H1 (cell line): ENCODE results near the gene HINT1. TPM values are rescaled to one million over a fixed set of nuclear protein-coding genes. Genes with fewer than 3 reads are reported as not detected.

Experiments used
- CTCF ChIA-PET: fragments of 300-600 bp; sonication (Branson Sonifier 250); formaldehyde crosslinking; loops from one replicate; lab custom pipeline; 2021; ENCODE audit not compliant: partially characterized antibody; lab: Charles Lee
- POLR2A ChIA-PET: fragments of 300-600 bp; sonication (Branson Sonifier 250); formaldehyde crosslinking; loops from one replicate; lab custom pipeline; 2021; ENCODE audit warnings: inconsistent platforms; ENCODE audit not compliant: partially characterized antibody; lab: Charles Lee
- DNase-seq, 2 experiments: peaks; one replicate each; pipeline versions ENCODE4 v3.0.0 to v3.0.0-alpha.2; 2010 to 2022; ENCODE audit warnings: low spot score in 2 of 2, low read depth in 1 of 2, mixed read lengths in 1 of 2
- FAIRE-seq: peaks from 2 replicates; lab custom pipeline; 2011; peaks lifted over from hg19 to GRCh38; lab: Jason Lieb, UNC
- H2AFZ ChIP-seq: 2 replicates; pipeline ENCODE4 v1.8.1; 2012; ENCODE audit warnings: low read length, inconsistent platforms
- H2AK5ac ChIP-seq: 2 replicates; pipeline ENCODE4 v1.6.1; 2013; ENCODE audit warnings: low read depth, low read length
- H2BK120ac ChIP-seq: replicated peaks from 2 replicates; pipeline ENCODE3; 2013; ENCODE audit warnings: low read depth, low read length, inconsistent platforms
- H2BK12ac ChIP-seq: 2 replicates; pipeline ENCODE4 v1.6.1; 2013; ENCODE audit warnings: low read depth, low read length
- H2BK15ac ChIP-seq: 2 replicates; pipeline ENCODE4 v1.6.1; 2013; ENCODE audit warnings: low read length
- H2BK20ac ChIP-seq: 2 replicates; pipeline ENCODE4 v1.6.1; 2013; ENCODE audit warnings: low read length
- H2BK5ac ChIP-seq: 2 replicates; pipeline ENCODE4 v1.6.1; 2013; ENCODE audit warnings: low read depth, low read length
- H3K14ac ChIP-seq: 2 replicates; pipeline ENCODE4 v1.6.1; 2013; ENCODE audit warnings: inconsistent platforms; ENCODE audit not compliant: insufficient read length
- H3K18ac ChIP-seq: 2 replicates; pipeline ENCODE4 v1.6.1; 2013; ENCODE audit warnings: low read length; ENCODE audit errors: extremely low read depth
- H3K23ac ChIP-seq: 2 replicates; pipeline ENCODE4 v1.6.1; 2013; ENCODE audit warnings: inconsistent platforms; ENCODE audit not compliant: insufficient read length
- H3K23me2 ChIP-seq: 2 replicates; pipeline ENCODE4 v1.6.1; 2013; ENCODE audit warnings: low read depth, low read length
- H3K27ac ChIP-seq: 2 replicates; pipeline ENCODE4 v1.6.1; 2011; ENCODE audit warnings: low read depth, low read length, inconsistent platforms
- H3K27me3 ChIP-seq, 4 experiments: replicated peaks in 1 of 4; 1 replicate in 1 of 4; 2 replicates in 3 of 4; pipeline versions ENCODE4 v1.6.1 to v1.8.1; 2011 to 2013; ENCODE audit warnings: low read length in 3 of 4, mild to moderate bottlenecking in 3 of 4, inconsistent platforms in 2 of 4, mixed read lengths in 2 of 4, moderate library complexity in 1 of 4; ENCODE audit not compliant: control insufficient read depth in 3 of 4, insufficient read depth in 3 of 4; ENCODE audit errors: extremely low read depth in 1 of 4
- H3K36me3 ChIP-seq, 4 experiments: 2 replicates each; pipeline versions ENCODE4 v1.6.1 to v1.8.1; 2011 to 2013; ENCODE audit warnings: mild to moderate bottlenecking in 4 of 4, low read length in 3 of 4, moderate library complexity in 2 of 4, control low read depth in 1 of 4, inconsistent platforms in 1 of 4; ENCODE audit not compliant: insufficient read depth in 4 of 4, control insufficient read depth in 2 of 4
- H3K4ac ChIP-seq: replicated peaks from 2 replicates; pipeline ENCODE3; 2013; ENCODE audit warnings: low read length, low read depth, mixed read lengths, inconsistent platforms; ENCODE audit not compliant: insufficient read length
- H3K4me1 ChIP-seq, 4 experiments: replicated peaks in 1 of 4; 1 replicate in 1 of 4; 2 replicates in 3 of 4; pipeline versions ENCODE4 v1.6.1 to v1.8.1; 2011 to 2013; ENCODE audit warnings: low read length in 3 of 4, inconsistent platforms in 2 of 4, mixed read lengths in 1 of 4; ENCODE audit not compliant: insufficient read depth in 4 of 4, control insufficient read depth in 3 of 4
- H3K4me2 ChIP-seq, 2 experiments: 2 replicates each; pipeline versions ENCODE4 v1.6.1 to v1.8.1; 2011 to 2013; ENCODE audit warnings: low read depth in 2 of 2, low read length in 2 of 2, control low read depth in 1 of 2, inconsistent platforms in 1 of 2, mild to moderate bottlenecking in 1 of 2; ENCODE audit not compliant: insufficient read depth in 1 of 2
- H3K4me3 ChIP-seq, 4 experiments: fragments of 200-600, 300-600 bp in 1 of 4; sonication (generic), shearing (Covaris generic), sonication (Bioruptor Twin) in 1 of 4; 2 replicates each; pipeline versions ENCODE4 v1.5.1 to v1.8.1; 2011 to 2016; ENCODE audit warnings: low read length in 4 of 4, low read depth in 3 of 4, control low read depth in 2 of 4, inconsistent platforms in 2 of 4, mild to moderate bottlenecking in 2 of 4, mixed read lengths in 1 of 4, moderate library complexity in 1 of 4; ENCODE audit not compliant: insufficient read depth in 2 of 4; ENCODE audit errors: extremely low read depth in 1 of 4
- H3K56ac ChIP-seq: replicated peaks from 2 replicates; pipeline ENCODE3; 2013; ENCODE audit warnings: low read depth, mild to moderate bottlenecking, mixed read lengths, low read length, inconsistent platforms; ENCODE audit not compliant: insufficient read length
- H3K79me1 ChIP-seq: 2 replicates; pipeline ENCODE4 v1.6.1; 2013; ENCODE audit warnings: low read depth, low read length, control low read depth
- H3K79me2 ChIP-seq, 2 experiments: 2 replicates each; pipeline versions ENCODE4 v1.6.1 to v1.8.1; 2012 to 2013; ENCODE audit warnings: low read length in 2 of 2, mild to moderate bottlenecking in 2 of 2, inconsistent platforms in 1 of 2; ENCODE audit not compliant: insufficient read depth in 2 of 2, control insufficient read depth in 1 of 2
- H3K9ac ChIP-seq, 4 experiments: replicated peaks in 1 of 4; 1 replicate in 1 of 4; 2 replicates in 3 of 4; pipeline versions ENCODE4 v1.6.1 to v1.8.1; 2011 to 2013; ENCODE audit warnings: low read depth in 3 of 4, low read length in 3 of 4, control low read depth in 2 of 4, mild to moderate bottlenecking in 2 of 4, moderate library complexity in 2 of 4, inconsistent platforms in 1 of 4; ENCODE audit errors: extremely low read depth in 1 of 4
- H3K9me3 ChIP-seq, 2 experiments: 2 replicates each; pipeline versions ENCODE4 v1.6.1 to v1.8.1; 2012 to 2013; ENCODE audit warnings: mild to moderate bottlenecking in 2 of 2, moderate library complexity in 2 of 2, control low read depth in 1 of 2, inconsistent platforms in 1 of 2, low read depth in 1 of 2, low read length in 1 of 2, mixed read lengths in 1 of 2; ENCODE audit not compliant: insufficient read depth in 2 of 2
- H4K20me1 ChIP-seq, 2 experiments: replicated peaks in 1 of 2; 2 replicates each; pipeline versions ENCODE3 to v1.8.1; 2011 to 2013; ENCODE audit warnings: inconsistent platforms in 2 of 2, low read length in 2 of 2, mild to moderate bottlenecking in 1 of 2; ENCODE audit not compliant: insufficient read depth in 2 of 2, control insufficient read depth in 1 of 2
- H4K5ac ChIP-seq: 2 replicates; pipeline ENCODE4 v1.6.1; 2013; ENCODE audit warnings: low read length, low read depth, mixed read lengths, inconsistent platforms; ENCODE audit not compliant: insufficient read length
- H4K8ac ChIP-seq: 2 replicates; pipeline ENCODE4 v1.8.0; 2013; ENCODE audit warnings: mild to moderate bottlenecking, moderate library complexity, low read length, inconsistent platforms; ENCODE audit not compliant: insufficient read depth; ENCODE audit errors: extremely low read depth
- H4K91ac ChIP-seq: replicated peaks from 2 replicates; pipeline ENCODE3; 2013; ENCODE audit warnings: low read length, mixed read lengths, inconsistent platforms; ENCODE audit not compliant: insufficient read length
- MAFK ChIP-seq: IDR thresholded peaks from 2 replicates; pipeline ENCODE4 v1.6.1; 2012; ENCODE audit warnings: low read depth, mild to moderate bottlenecking, improper control_type of control experiment, low read length
- NANOG ChIP-seq: IDR thresholded peaks from 2 replicates; pipeline ENCODE4 v1.6.1; 2011; ENCODE audit warnings: low read length, low read depth, mild to moderate bottlenecking, inconsistent platforms; ENCODE audit not compliant: insufficient read depth, poor library complexity, severe bottlenecking
- RBBP5 ChIP-seq: IDR thresholded peaks from 2 replicates; pipeline ENCODE4 v1.7.1; 2012; ENCODE audit warnings: low read depth, mild to moderate bottlenecking, inconsistent platforms, low read length, moderate library complexity, borderline replicate concordance
- RXRA ChIP-seq: IDR thresholded peaks from 2 replicates; pipeline ENCODE4 v1.6.1; 2011; ENCODE audit warnings: low read depth, mild to moderate bottlenecking, low read length, moderate library complexity; ENCODE audit not compliant: insufficient read depth
- polyA plus RNA-seq, 7 experiments: library from polyadenylated mRNA; depleted of rRNA in 3 of 7; stranded (reverse) in 5 of 7; unstranded in 2 of 7; fragments of >200 nt in 5 of 7; fragments of 200-250 nt in 2 of 7; gene quantifications; 1 replicate in 5 of 7; 2 replicates in 1 of 7; 4 replicates in 1 of 7; pipeline versions ENCODE4 v1.2.1 to v1.2.3, GENCODE V29; 2011 to 2013; ENCODE audit warnings: missing spikeins in 2 of 7, mixed read lengths in 2 of 7
- total RNA-seq: library from RNA; stranded (reverse); fragmentation: NEBNext Ultra II Directional; extraction: Animal tissue kit (Norgen Biotek cat#: 25700); gene quantifications from 2 replicates; pipeline ENCODE4 v1.2.1, GENCODE V29; 2021

HINT1 gene
- total and polyA plus RNA-seq, 2 of the 8 experiments (the other 6 are each of a cell fraction or from before 2014, with no cell fraction given) = 230 to 479 TPM

DNA sequence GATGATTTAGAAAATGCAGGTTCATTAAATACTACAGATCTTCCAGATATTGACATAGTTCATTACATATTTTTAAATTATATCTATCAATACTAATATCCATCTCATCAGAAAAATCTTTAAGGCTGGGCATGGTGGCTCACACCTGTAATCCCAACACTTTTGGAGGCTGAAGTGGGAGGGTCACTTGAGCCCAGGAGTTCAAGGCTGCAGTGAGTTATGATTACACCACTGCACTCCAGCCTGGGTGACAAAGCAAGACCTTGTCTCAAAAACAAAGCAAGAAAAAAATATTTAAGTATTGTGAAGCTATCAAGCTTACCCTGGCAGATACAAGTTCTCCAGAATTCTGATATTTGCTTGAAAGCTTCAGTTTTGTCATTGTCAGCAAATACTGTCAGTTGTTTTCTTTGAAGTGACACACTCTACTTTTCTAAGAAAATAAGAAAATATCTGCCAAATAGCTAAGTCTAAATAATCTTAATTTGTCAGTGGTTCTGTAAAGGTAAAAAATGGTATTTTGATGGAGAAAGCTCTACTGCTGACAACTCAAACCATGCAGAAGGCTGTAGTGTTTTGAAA is 20.6 kb upstream of the HINT1 start:
- H3K27me3 ChIP-seq = no peaks in the 10 kb centered on the region
- no peak overlapping the region for H2AK5ac ChIP-seq
- H4K91ac ChIP-seq = no peak overlapping the region
- H2BK15ac ChIP-seq = no peak overlapping the region
- H3K79me1 ChIP-seq = no peaks in the 10 kb centered on the region
- no peaks in the 10 kb centered on the region for H3K9me3 ChIP-seq
- no peak overlapping the region for H3K56ac ChIP-seq
- H4K5ac ChIP-seq = no peak overlapping the region
- no peak overlapping the region for H3K27ac ChIP-seq
- no peaks in the 10 kb centered on the region for H3K23me2 ChIP-seq
- H2BK20ac ChIP-seq = no peak overlapping the region
- H3K9ac ChIP-seq = no peak overlapping the region
- no peak overlapping the region for H2BK5ac ChIP-seq
- H3K4me1 ChIP-seq = no peaks in the 10 kb centered on the region
- no peak overlapping the region for H2BK12ac ChIP-seq
- DNase-seq = no peak
- no peaks in the 10 kb centered on the region for H3K79me2 ChIP-seq
- no peak for FAIRE-seq
- no peak overlapping the region for H2BK120ac ChIP-seq
- H3K23ac ChIP-seq = no peak overlapping the region
- no peak overlapping the region for H3K4ac ChIP-seq
- TF ChIP-seq MAFK (peak; percentile 19; the same call in 1 of the 2 replicates), RBBP5 (no peak), RXRA (no peak), NANOG (no peak)
- H3K18ac ChIP-seq = no peak overlapping the region
- H3K36me3 ChIP-seq = no peaks in the 10 kb centered on the region; a peak in 2 of 8 replicates
- H4K8ac ChIP-seq = no peak overlapping the region
- ChIA-PET POLR2A (no interaction called here), CTCF (interaction anchor here (1.1 kb wide), 1 partner anchor 196 kb away, joined by 3 read pairs; no protein-coding TSS in a partner anchor)
- no peak overlapping the region for H3K4me2 ChIP-seq
- H4K20me1 ChIP-seq = no peaks in the 10 kb centered on the region
- H3K14ac ChIP-seq = no peak overlapping the region
- H2AFZ ChIP-seq = no peak overlapping the region
- no peak overlapping the region for H3K4me3 ChIP-seq
